ENCODE data around the gene KAZN.

KAZN gene

DNA sequence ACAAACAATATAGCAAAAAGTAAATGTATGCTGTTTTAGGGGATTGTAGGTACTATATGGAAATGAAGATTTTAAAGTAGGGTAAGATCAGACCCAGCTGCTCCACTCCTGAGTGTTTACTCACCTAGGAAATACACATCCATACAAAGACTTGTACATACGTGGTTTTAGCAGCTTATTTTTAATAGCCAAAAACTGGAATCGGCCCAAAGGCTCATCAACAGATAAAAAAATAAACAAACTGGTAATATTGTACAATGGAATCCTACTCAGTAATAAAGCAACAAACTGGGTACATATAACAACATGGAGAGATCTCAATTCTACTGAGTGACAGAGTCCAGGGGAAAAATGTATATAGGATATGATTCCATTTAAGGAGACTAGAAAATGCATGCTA lies 375.9 kb downstream of the KAZN start:
- no peak for DNase-seq
- in situ Hi-C loops (cut with HindIII; ENCODE audit: low pct_ligation_motif_present, low pct_unique_long_range_greater_than_20kb, low sequenced_read_pairs) = no loop called here

GRCh38 chr1:14975119-14975518 lies 376.6 kb downstream of the KAZN start:
- no peak for DNase-seq
- in situ Hi-C loops (cut with HindIII; ENCODE audit: low pct_ligation_motif_present, low pct_unique_long_range_greater_than_20kb, low sequenced_read_pairs) = no loop called here

GRCh38 chr1:14976256-14976655 lies 377.8 kb downstream of the KAZN start:
- DNase-seq = peak; percentile 96
- in situ Hi-C loops (cut with HindIII; ENCODE audit: low pct_ligation_motif_present, low pct_unique_long_range_greater_than_20kb, low sequenced_read_pairs) = no loop called here

- in situ Hi-C loops (cut with HindIII; ENCODE audit: low pct_ligation_motif_present, low pct_unique_long_range_greater_than_20kb, low sequenced_read_pairs) = no loop called here
- DNase-seq = peak; percentile 91
Observed at GRCh38 chr1:14977338-14977931, 378.9 kb downstream of the KAZN start.

GRCh38 chr1:14980621-14981218 lies 382.2 kb downstream of the KAZN start:
- DNase-seq = no peak

DNA sequence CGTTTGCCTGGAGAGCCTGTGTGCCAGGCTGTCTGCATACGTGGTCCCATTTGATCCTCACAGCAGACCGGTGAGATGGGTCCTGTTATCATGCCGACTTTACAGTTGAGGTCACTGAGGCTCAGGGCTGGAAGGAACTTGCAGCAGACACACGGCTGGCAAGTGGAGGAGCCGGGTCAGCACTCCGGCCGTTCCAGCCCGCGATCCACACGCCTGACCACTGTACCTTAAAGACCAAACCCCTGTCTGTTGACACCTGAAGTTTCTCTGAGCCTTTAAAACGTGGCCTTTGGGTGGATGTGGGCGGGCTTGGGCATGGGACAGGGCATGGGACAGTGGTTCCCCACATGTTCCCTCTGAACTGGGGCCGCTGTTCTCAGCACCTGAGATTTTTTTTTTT lies 383.5 kb downstream of the KAZN start:
- in situ Hi-C loops (cut with HindIII; ENCODE audit: low pct_ligation_motif_present, low pct_unique_long_range_greater_than_20kb, low sequenced_read_pairs) = no loop called here
- DNase-seq = no peak

More at GRCh38 chr1:14980621-14981218, 382.2 kb downstream of the KAZN start:
- in situ Hi-C loops (cut with HindIII; ENCODE audit: low pct_ligation_motif_present, low pct_unique_long_range_greater_than_20kb, low sequenced_read_pairs) = no loop called here

GRCh38 chr1:14983277-14983676 lies 384.8 kb downstream of the KAZN start:
- in situ Hi-C loops (cut with HindIII; ENCODE audit: low pct_ligation_motif_present, low pct_unique_long_range_greater_than_20kb, low sequenced_read_pairs) = no loop called here
- no peak for DNase-seq

- in situ Hi-C loops (cut with HindIII; ENCODE audit: low pct_ligation_motif_present, low pct_unique_long_range_greater_than_20kb, low sequenced_read_pairs) = no loop called here
- DNase-seq = no peak
Observed at GRCh38 chr1:14986168-14986567, 387.7 kb downstream of the KAZN start.

GRCh38 chr1:14987829-14988603 lies 389.5 kb downstream of the KAZN start:
- no peak for DNase-seq
- in situ Hi-C loops (cut with HindIII; ENCODE audit: low pct_ligation_motif_present, low pct_unique_long_range_greater_than_20kb, low sequenced_read_pairs) = no loop called here

GRCh38 chr1:14988636-14989035 lies 390.2 kb downstream of the KAZN start:
- in situ Hi-C loops (cut with HindIII; ENCODE audit: low pct_ligation_motif_present, low pct_unique_long_range_greater_than_20kb, low sequenced_read_pairs) = no loop called here
- DNase-seq = no peak

DNA sequence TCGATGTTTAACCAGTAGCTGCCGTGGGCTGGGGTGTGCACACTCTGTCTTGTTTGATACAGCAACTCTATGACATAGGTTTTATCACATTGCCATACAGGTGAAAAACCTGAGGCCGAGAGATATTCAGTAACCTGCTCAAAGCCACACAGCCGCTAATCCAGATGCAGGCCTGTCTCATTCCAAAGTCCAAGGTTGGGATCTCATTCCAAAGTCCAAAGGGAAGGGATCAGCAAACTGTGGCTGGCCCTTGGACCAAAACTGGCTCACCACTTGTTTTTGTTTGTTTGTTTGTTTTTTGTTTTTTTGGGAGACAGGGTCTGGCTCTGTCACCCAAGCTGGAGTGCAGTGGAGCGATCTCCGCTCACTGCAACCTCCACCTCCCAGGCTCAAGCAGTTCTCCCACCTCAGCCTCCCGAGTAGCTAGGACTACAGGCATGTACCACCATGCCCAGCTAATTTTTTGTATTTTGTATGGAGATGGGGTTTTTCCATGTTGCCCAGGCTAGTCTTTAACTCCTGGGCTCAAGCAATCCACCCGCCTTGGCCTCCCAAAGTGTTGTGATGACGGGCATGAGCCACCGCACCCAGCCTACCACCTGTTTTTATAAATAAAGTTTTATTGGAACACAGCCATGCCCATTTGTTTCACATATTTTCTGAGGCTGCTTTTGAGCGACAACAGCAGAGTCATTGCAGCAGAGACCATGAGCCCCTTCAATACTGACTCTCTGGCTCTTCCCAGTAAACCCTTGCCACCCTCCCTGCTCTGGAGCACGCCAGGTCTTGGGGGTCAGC lies 391.6 kb downstream of the KAZN start:
- DNase-seq = no peak

GRCh38 chr1:14993414-14993813 lies 394.9 kb downstream of the KAZN start:
- no peak for DNase-seq
- in situ Hi-C loops (cut with HindIII; ENCODE audit: low pct_ligation_motif_present, low pct_unique_long_range_greater_than_20kb, low sequenced_read_pairs) = no loop called here

More for the DNA sequence above, 391.6 kb downstream of the KAZN start:
- in situ Hi-C loops (cut with HindIII; ENCODE audit: low pct_ligation_motif_present, low pct_unique_long_range_greater_than_20kb, low sequenced_read_pairs) = no loop called here

GRCh38 chr1:14994148-14994547 lies 395.7 kb downstream of the KAZN start:
- in situ Hi-C loops (cut with HindIII; ENCODE audit: low pct_ligation_motif_present, low pct_unique_long_range_greater_than_20kb, low sequenced_read_pairs) = no loop called here
- DNase-seq = no peak

- DNase-seq = no peak
- in situ Hi-C loops (cut with HindIII; ENCODE audit: low pct_ligation_motif_present, low pct_unique_long_range_greater_than_20kb, low sequenced_read_pairs) = no loop called here
Observed at GRCh38 chr1:14994841-14995437, 396.5 kb downstream of the KAZN start.

DNA sequence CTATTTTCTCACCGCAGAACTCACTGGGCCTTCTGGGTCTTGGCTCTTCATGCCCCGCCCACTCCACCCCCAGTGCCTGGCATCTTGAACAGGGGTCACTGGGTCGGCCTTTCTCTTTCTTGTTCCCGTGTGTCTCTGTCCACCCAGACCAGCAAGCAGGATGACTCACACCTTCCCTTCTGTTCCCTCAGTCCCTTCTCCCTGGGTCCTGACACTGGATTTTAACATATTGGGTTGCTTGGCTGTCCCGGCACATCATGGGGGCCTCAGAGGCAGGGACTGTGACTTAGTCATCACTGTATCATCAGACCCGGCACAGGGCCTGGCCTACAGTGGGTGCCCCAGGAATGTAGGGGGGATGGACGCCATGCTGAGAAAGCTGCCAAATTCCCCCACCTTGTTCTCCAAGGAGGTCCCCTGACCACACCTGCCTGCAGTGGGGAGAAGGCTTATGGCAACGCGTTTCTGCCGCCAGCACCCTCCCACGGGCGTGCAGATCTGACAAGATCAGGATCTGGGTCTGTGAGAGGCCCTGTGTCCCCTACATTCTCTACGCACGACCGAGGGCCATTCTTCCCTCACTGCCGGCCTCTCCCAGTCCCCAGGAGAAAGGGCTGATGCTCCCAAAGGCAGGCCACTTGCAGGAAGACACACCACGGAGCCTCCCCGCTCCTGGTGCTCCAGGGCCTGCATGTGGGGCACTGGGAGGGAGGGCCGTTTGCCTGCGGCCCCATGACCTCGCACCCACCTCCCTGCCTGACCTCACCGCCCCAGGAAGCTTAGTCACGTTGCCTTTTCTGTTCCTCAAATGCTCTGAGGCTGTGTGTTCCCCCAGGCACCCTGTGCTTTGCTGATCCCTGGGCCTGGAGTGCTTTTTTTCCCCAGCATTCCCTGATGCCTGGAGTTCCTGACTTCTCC lies 397.9 kb downstream of the KAZN start:
- in situ Hi-C loops (cut with HindIII; ENCODE audit: low pct_ligation_motif_present, low pct_unique_long_range_greater_than_20kb, low sequenced_read_pairs) = no loop called here
- DNase-seq = peak; percentile 86

DNA sequence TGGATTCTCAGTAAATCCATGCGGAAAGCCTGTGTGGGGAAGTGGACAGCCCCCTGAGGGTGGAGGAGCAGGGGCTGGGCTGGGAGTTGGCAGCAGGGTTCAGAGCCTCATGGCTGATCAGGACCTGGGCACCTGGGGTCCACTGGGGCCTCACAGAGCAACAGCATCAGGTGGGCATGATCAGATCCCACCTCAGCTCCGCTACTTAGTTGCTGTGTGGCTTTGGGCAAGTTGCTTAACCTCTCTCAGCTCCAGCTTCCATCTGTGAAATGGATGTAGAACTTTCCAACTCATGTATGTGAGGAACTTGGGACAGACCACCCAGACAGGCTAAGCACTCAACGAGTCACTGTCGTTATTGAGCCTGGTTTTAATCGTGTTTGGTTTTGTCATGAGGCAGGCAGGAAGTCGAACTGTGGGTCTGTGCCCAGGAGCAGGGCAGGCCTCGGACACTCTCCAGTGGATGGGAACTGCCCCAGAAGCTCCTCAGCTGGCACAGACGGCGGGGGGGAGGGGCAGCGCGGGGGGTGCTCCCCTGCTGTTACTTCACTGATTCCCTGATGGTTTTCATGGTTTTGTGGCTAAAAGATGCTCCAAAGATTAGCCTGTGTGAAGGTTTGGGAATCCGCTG lies 399.3 kb downstream of the KAZN start:
- peak; percentile 14 for DNase-seq
- in situ Hi-C loops (cut with HindIII; ENCODE audit: low pct_ligation_motif_present, low pct_unique_long_range_greater_than_20kb, low sequenced_read_pairs) = no loop called here

DNA sequence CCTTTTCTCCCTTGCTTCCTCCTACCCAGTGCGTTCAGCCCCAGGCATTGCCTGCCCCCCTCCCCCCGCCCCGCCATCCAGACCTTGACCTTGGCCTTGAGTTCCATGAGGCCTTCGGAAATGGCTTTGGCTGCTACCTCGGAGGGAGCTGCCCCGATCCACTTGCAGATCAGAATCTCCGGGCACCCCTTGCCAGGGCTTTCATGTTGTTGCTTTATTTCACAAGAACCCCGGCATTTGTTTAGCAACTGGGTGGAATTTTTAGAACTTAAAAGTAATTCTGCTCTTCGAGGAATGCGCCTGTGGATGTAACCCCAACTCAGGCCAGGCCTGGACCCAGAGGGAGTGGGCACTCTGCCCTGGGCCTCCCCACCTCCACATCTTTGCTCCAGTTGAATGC lies 401.0 kb downstream of the KAZN start:
- DNase-seq = no peak
- in situ Hi-C loops (cut with HindIII; ENCODE audit: low pct_ligation_motif_present, low pct_unique_long_range_greater_than_20kb, low sequenced_read_pairs) = no loop called here
